ENCODE measurements around the gene CYTH3.
"Not testable (repeated sequence)": the region's sequence is repeated elsewhere in the genome, so short reads cannot be mapped to it uniquely, and the experiment has no call there.

Gene CYTH3

DNA sequence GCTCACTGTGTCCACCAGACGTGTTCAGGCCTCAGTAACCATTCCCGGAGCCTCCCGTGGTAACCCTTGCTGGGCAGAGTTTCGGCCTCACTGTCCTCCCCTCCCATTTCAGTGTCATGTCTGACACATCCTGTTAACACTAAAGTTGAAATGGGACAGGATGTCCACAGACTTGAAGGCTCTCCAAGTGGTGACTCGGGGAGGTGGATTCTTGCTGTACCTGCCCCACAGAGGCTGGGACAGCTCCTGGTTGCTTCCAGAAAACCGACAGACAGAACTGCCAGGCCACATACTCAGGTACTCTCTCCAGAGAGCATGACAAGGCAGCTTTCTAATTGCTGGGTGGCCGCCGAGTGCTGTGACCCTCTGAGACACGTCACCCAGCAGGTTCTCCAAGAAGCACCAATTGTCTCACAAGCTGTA, 17.9 kb upstream of the CYTH3 start:
- H3K27me3 Mint-ChIP-seq (ENCODE audit: low read depth): no peaks in the 10 kb centered on the region
- no peak overlapping the region for H3K4me3 Mint-ChIP-seq
- H3K9me3 Mint-ChIP-seq: no peaks in the 10 kb centered on the region
- H3K36me3 Mint-ChIP-seq (ENCODE audit: low read depth): no peaks in the 10 kb centered on the region
- no peak overlapping the region for H3K27ac Mint-ChIP-seq
- H3K4me1 Mint-ChIP-seq (ENCODE audit: low read depth): no peaks in the 10 kb centered on the region

DNA sequence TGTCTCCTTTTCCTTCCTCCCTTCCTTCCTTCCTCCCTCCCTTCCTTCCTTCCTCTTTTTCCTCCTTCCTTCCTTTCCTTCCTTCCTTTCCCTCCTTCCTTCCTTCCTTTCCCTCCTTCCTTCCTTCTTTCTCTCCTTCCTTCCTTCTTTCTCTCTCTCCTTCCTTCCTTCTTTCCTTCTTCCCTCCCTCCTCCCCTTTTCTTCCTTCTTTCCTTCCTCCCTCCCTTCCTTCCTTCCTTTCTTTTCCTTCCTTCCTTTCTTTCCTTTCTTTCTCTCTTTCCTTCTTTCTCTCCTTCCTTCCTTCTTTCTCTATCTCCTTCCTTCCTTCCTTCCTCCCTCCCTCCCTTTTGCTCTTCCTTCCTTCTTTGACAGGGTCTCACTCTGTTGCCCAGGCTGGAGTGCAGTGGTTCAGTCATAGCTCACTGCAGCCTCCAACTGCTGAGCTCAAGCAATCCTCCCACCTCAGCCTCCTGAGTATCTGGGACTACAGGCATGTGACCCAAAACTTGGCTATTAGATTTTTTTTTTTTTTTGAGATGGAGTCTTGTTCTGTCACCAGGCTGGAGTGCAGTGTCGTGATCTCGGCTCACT, 15.9 kb upstream of the CYTH3 start:
- no peak overlapping the region for H3K4me3 Mint-ChIP-seq
- H3K4me1 Mint-ChIP-seq (ENCODE audit: low read depth): no peaks in the 10 kb centered on the region
- H3K27ac Mint-ChIP-seq: no peak overlapping the region
- peaks cover 4% of the 10 kb centered on the region for H3K27me3 Mint-ChIP-seq (ENCODE audit: low read depth)
- H3K36me3 Mint-ChIP-seq (ENCODE audit: low read depth): no peaks in the 10 kb centered on the region
- no peaks in the 10 kb centered on the region for H3K9me3 Mint-ChIP-seq

- H3K27me3 Mint-ChIP-seq (ENCODE audit: low read depth): peaks cover 4% of the 10 kb centered on the region
- no peak overlapping the region for H3K4me3 Mint-ChIP-seq
- no peak overlapping the region for H3K27ac Mint-ChIP-seq
- H3K36me3 Mint-ChIP-seq (ENCODE audit: low read depth): no peaks in the 10 kb centered on the region
- no peaks in the 10 kb centered on the region for H3K9me3 Mint-ChIP-seq
- H3K4me1 Mint-ChIP-seq (ENCODE audit: low read depth): no peaks in the 10 kb centered on the region
Observed at GRCh38 chr7:6286486-6286885, 14.1 kb upstream of the CYTH3 start.

DNA sequence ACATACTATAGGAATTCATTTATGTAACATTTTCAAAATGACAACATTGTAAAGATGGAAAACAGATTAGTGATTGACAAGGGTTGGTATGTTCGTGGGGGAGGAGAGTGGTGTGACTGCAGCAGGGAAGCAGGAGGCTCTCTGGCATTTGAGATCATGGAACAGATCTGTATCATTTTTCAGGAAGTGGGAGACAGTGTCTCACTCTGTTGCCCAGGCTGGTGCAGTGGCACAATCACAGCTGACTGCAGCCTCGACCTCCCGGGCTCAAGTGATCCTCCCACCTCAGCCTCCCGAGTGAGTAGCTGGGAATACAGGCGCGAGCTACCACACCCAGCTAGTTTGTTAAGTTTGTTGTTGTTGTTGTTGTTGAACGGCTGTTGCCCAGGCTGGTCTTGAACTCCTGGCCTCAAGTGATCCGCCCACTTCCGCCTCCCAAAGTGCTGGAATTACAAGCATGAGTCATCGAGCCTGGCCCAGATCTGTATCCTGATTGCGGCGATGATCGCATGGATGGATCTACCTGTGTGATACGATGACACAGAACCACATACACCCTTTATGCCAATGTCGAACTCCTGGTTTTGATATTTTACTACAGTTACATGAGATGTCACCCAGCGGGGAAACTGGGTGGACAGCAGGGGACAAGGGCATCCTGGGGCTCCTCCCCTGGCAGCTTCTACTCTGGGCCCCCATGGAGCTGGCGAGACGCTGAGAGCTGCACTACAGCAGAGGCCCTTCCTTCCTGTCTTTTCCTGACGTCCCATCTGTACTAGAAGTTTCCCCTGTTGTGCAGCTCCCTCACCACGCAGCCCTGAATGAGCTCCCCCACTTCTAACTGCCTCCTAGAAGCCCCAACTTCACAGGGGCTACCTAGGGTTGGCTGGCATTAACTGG, 12.3 kb upstream of the CYTH3 start:
- Mint-ChIP-seq H3K9me3 (no peaks in the 10 kb centered on the region), H3K27ac (no peak overlapping the region), H3K36me3 (ENCODE audit: low read depth) (no peaks in the 10 kb centered on the region), H3K4me3 (no peak overlapping the region), H3K27me3 (ENCODE audit: low read depth) (peaks cover 4% of the 10 kb centered on the region), H3K4me1 (ENCODE audit: low read depth) (no peaks in the 10 kb centered on the region)

GRCh38 chr7:6284055-6284400, 11.6 kb upstream of the CYTH3 start:
- peaks cover 4% of the 10 kb centered on the region for H3K27me3 Mint-ChIP-seq (ENCODE audit: low read depth)
- no peaks in the 10 kb centered on the region for H3K9me3 Mint-ChIP-seq
- no peak overlapping the region for H3K27ac Mint-ChIP-seq
- H3K4me1 Mint-ChIP-seq (ENCODE audit: low read depth): no peaks in the 10 kb centered on the region
- H3K4me3 Mint-ChIP-seq: no peak overlapping the region
- H3K36me3 Mint-ChIP-seq (ENCODE audit: low read depth): no peaks in the 10 kb centered on the region

- H3K27ac Mint-ChIP-seq; H3K4me1 Mint-ChIP-seq (ENCODE audit: low read depth); H3K27me3 Mint-ChIP-seq (ENCODE audit: low read depth); H3K4me3 Mint-ChIP-seq; H3K36me3 Mint-ChIP-seq (ENCODE audit: low read depth); H3K9me3 Mint-ChIP-seq: not testable (repeated sequence)
Observed at GRCh38 chr7:6283391-6284054, 11.1 kb upstream of the CYTH3 start.

DNA sequence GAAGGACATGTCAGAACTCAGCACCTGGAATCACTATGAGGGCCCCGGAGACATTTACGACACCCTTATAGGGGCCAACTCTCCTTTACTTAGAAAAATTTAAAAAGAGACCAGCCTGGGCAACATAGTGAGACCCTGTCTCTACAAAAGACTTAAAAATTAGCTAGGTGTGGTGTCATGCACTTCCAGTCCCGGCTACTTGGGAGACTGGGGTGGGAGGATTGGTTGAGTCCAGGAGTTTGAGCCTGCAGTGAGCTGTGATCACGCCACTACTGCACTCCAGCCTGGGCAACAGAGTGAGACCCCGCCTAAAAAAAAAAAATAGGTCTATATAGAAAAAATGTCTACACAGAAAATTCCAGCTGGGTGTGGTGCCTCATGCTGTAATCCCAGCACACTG, 7.5 kb upstream of the CYTH3 start:
- Mint-ChIP-seq H3K36me3 (ENCODE audit: low read depth) (no peaks in the 10 kb centered on the region), H3K4me3 (no peak overlapping the region), H3K4me1 (ENCODE audit: low read depth) (no peaks in the 10 kb centered on the region), H3K27ac (no peak overlapping the region), H3K27me3 (ENCODE audit: low read depth) (peaks cover 1% of the 10 kb centered on the region), H3K9me3 (no peaks in the 10 kb centered on the region)

- Mint-ChIP-seq H3K9me3 (no peaks in the 10 kb centered on the region), H3K36me3 (ENCODE audit: low read depth) (no peaks in the 10 kb centered on the region), H3K27ac (no peak overlapping the region), H3K4me3 (no peak overlapping the region), H3K27me3 (ENCODE audit: low read depth) (peaks cover 3% of the 10 kb centered on the region), H3K4me1 (ENCODE audit: low read depth) (no peaks in the 10 kb centered on the region)
Observed at GRCh38 chr7:6279341-6279740, 6.9 kb upstream of the CYTH3 start.

GRCh38 chr7:6278749-6279310, 6.4 kb upstream of the CYTH3 start:
- Mint-ChIP-seq H3K9me3 (no peaks in the 10 kb centered on the region), H3K27me3 (ENCODE audit: low read depth) (peaks cover 9% of the 10 kb centered on the region), H3K4me3 (no peak overlapping the region), H3K4me1 (ENCODE audit: low read depth) (no peaks in the 10 kb centered on the region), H3K36me3 (ENCODE audit: low read depth) (no peaks in the 10 kb centered on the region), H3K27ac (no peak overlapping the region)

DNA sequence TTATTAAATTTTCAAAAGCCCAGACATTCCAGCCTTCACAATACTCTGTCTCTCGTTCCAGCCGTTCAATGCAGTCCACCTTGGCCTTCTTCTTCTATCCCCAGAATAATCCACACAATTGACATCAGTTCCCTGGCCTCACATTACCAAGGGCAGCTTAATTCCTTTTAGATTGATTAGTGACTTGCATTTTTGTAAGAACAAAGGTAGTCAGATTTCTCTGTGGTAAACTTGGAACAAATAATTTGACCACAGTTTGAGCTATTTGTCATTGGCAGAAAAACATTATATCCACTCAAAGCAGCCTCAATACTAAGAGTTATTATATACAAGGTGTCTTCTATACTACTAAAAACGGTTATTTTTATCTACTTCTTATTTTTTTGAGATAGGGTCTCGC, 5.1 kb upstream of the CYTH3 start:
- Mint-ChIP-seq H3K4me3 (no peak overlapping the region), H3K36me3 (ENCODE audit: low read depth) (no peaks in the 10 kb centered on the region), H3K9me3 (no peaks in the 10 kb centered on the region), H3K27ac (no peak overlapping the region), H3K4me1 (ENCODE audit: low read depth) (peaks cover 4% of the 10 kb centered on the region), H3K27me3 (ENCODE audit: low read depth) (peaks cover 21% of the 10 kb centered on the region)

DNA sequence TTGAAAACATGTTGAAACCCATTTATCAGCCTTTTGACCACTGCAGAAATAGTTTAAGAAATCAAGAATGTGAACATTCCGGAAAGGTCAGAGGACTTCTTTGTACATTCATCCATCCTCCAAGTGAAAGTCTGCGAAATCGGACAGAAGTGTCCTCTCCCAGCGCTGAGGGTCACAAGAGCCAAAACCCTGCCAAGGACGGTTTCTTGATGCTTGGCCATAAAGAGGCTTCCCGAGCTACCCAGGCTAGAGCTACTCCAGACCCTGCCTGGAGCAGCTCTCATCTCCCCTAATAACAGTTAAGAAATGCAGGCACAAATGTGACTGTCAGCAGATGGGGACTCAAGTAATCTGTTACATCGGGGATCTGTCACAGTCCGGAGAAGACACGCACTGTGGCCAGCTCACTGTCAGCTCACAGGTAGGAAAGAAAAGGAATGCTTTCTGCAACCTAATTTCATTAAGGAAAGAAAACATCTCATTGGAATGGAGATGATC, 4.5 kb upstream of the CYTH3 start:
- no peak overlapping the region for H3K4me3 Mint-ChIP-seq

GRCh38 chr7:6274743-6275142, 2.3 kb upstream of the CYTH3 start:
- H3K4me3 Mint-ChIP-seq: no peak overlapping the region
- no peaks in the 10 kb centered on the region for H3K9me3 Mint-ChIP-seq
- peaks cover 14% of the 10 kb centered on the region for H3K4me1 Mint-ChIP-seq (ENCODE audit: low read depth)
- peaks cover 42% of the 10 kb centered on the region for H3K27me3 Mint-ChIP-seq (ENCODE audit: low read depth)
- peaks cover 3% of the 10 kb centered on the region for H3K36me3 Mint-ChIP-seq (ENCODE audit: low read depth)
- no peak overlapping the region for H3K27ac Mint-ChIP-seq

More for the DNA sequence above, 4.5 kb upstream of the CYTH3 start:
- H3K4me1 Mint-ChIP-seq (ENCODE audit: low read depth): peaks cover 4% of the 10 kb centered on the region
- no peak overlapping the region for H3K27ac Mint-ChIP-seq
- peaks cover 22% of the 10 kb centered on the region for H3K27me3 Mint-ChIP-seq (ENCODE audit: low read depth)
- H3K9me3 Mint-ChIP-seq: no peaks in the 10 kb centered on the region
- H3K36me3 Mint-ChIP-seq (ENCODE audit: low read depth): no peaks in the 10 kb centered on the region

GRCh38 chr7:6273917-6274630, 1.6 kb upstream of the CYTH3 start:
- peaks cover 14% of the 10 kb centered on the region for H3K4me1 Mint-ChIP-seq (ENCODE audit: low read depth)
- H3K36me3 Mint-ChIP-seq (ENCODE audit: low read depth): peaks cover 3% of the 10 kb centered on the region
- H3K9me3 Mint-ChIP-seq: no peaks in the 10 kb centered on the region
- H3K27ac Mint-ChIP-seq: no peak overlapping the region
- peak overlapping the region; percentile 60 for H3K4me3 Mint-ChIP-seq
- H3K27me3 Mint-ChIP-seq (ENCODE audit: low read depth): peaks cover 49% of the 10 kb centered on the region

- H3K4me3 Mint-ChIP-seq: peak overlapping the region; percentile 60
Observed at GRCh38 chr7:6273380-6273837, 985 bp upstream of the CYTH3 start.

More at GRCh38 chr7:6273380-6273837, 985 bp upstream of the CYTH3 start:
- Mint-ChIP-seq H3K9me3 (no peaks in the 10 kb centered on the region), H3K4me1 (ENCODE audit: low read depth) (peaks cover 14% of the 10 kb centered on the region), H3K27me3 (ENCODE audit: low read depth) (peaks cover 56% of the 10 kb centered on the region), H3K27ac (no peak overlapping the region), H3K36me3 (ENCODE audit: low read depth) (peaks cover 3% of the 10 kb centered on the region)

Data from T-helper 1 cell treated with Interleukin-12 subunit alpha and Interleukin-12 subunit beta and Interleukin-4 antibody, amounts not matched to agents 30 μg/mL and 1 μg/mL, for 36 hours (primary cell).